GM23338 (cell line): ENCODE data around the gene PFKFB1.

Experiments
- CREB1 ChIP-seq: fragments of 250-450 bp; sonication (Bioruptor Pico); IDR thresholded peaks from 2 replicates; pipeline ENCODE4 v1.5.0; 2020; ENCODE audit warnings: low read depth, mild to moderate bottlenecking, moderate library complexity
- EZH2 ChIP-seq: fragments of 200-600 bp; sonication (generic); IDR thresholded peaks from one replicate; pipeline ENCODE4 v1.8.0; 2017; ENCODE audit warnings: antibody characterized with exemption, mild to moderate bottlenecking, low read depth; ENCODE audit not compliant: unreplicated experiment
- EZH2phosphoT487 ChIP-seq: fragments of 200-600 bp; sonication (generic); IDR thresholded peaks from one replicate; pipeline ENCODE4 v1.8.1; 2018; ENCODE audit warnings: antibody characterized with exemption; ENCODE audit not compliant: unreplicated experiment
- JUNB ChIP-seq: IDR thresholded peaks from one replicate; pipeline ENCODE4 v1.6.1; 2016; ENCODE audit warnings: antibody characterized with exemption; ENCODE audit not compliant: unreplicated experiment
- NANOG ChIP-seq: IDR thresholded peaks from 2 replicates; pipeline ENCODE4 v1.6.1; 2016; ENCODE audit warnings: antibody characterized with exemption, borderline replicate concordance
- POLR2AphosphoS5 ChIP-seq: IDR thresholded peaks from 2 replicates; pipeline ENCODE4 v1.6.1; 2016; ENCODE audit warnings: antibody characterized with exemption, low read depth
- STAT1 ChIP-seq: IDR thresholded peaks from one replicate; pipeline ENCODE4 v1.6.1; 2016; ENCODE audit warnings: antibody characterized with exemption; ENCODE audit not compliant: unreplicated experiment
- ZNF114 ChIP-seq: fragments of 250-450 bp; sonication (Bioruptor Pico); IDR thresholded peaks from 2 replicates; pipeline ENCODE4 v1.5.0; 2020; ENCODE audit warnings: mild to moderate bottlenecking, moderate library complexity
- ZNF331 ChIP-seq: fragments of 250-450 bp; sonication (Bioruptor Pico); IDR thresholded peaks from 2 replicates; pipeline ENCODE4 v1.5.0; 2020; ENCODE audit warnings: low read depth, mild to moderate bottlenecking, moderate library complexity
- ZNF462 ChIP-seq: fragments of 250-450 bp; sonication (Bioruptor Pico); IDR thresholded peaks from 2 replicates; pipeline ENCODE4 v1.5.0; 2020; ENCODE audit warnings: mild to moderate bottlenecking, moderate library complexity
- TF ChIP-seq, protein P1 (sequence below), 2 experiments: fragments of 200-600 bp in 1 of 2; sonication (generic) in 1 of 2; conservative IDR thresholded peaks; 2 replicates each; pipeline versions ENCODE4 v1.5.1 to v1.6.1; 2016 to 2017; ENCODE audit warnings: antibody characterized with exemption in 2 of 2, low read depth in 2 of 2, mild to moderate bottlenecking in 2 of 2, moderate library complexity in 1 of 2
- TF ChIP-seq, protein P2 (sequence below): IDR thresholded peaks from one replicate; pipeline ENCODE4 v1.6.1; 2018; ENCODE audit warnings: antibody characterized with exemption; ENCODE audit not compliant: unreplicated experiment
- TF ChIP-seq, protein P3 (sequence below): IDR thresholded peaks from 2 replicates; pipeline ENCODE4 v1.6.1; 2016; ENCODE audit warnings: antibody characterized with exemption

GRCh38 chrX:55030271-55031205 is 36.5 kb upstream of the PFKFB1 start, which contains the start of gene ALAS2:
- TF ChIP-seq STAT1 (no peak), EZH2phosphoT487 (no peak), NANOG (no peak), CREB1 (no peak), ZNF114 (no peak), POLR2AphosphoS5 (no peak), EZH2 (no peak), JUNB (no peak), ZNF331 (CRISPR knock-in tag) (no peak), ZNF462 (no peak)
- TF ChIP-seq, protein P1, sequence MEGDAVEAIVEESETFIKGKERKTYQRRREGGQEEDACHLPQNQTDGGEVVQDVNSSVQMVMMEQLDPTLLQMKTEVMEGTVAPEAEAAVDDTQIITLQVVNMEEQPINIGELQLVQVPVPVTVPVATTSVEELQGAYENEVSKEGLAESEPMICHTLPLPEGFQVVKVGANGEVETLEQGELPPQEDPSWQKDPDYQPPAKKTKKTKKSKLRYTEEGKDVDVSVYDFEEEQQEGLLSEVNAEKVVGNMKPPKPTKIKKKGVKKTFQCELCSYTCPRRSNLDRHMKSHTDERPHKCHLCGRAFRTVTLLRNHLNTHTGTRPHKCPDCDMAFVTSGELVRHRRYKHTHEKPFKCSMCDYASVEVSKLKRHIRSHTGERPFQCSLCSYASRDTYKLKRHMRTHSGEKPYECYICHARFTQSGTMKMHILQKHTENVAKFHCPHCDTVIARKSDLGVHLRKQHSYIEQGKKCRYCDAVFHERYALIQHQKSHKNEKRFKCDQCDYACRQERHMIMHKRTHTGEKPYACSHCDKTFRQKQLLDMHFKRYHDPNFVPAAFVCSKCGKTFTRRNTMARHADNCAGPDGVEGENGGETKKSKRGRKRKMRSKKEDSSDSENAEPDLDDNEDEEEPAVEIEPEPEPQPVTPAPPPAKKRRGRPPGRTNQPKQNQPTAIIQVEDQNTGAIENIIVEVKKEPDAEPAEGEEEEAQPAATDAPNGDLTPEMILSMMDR (conservative IDR thresholded peaks at IDR 0.05; ENCODE audit: low read depth in 2 of 2) = no peak
- TF ChIP-seq, protein P2, sequence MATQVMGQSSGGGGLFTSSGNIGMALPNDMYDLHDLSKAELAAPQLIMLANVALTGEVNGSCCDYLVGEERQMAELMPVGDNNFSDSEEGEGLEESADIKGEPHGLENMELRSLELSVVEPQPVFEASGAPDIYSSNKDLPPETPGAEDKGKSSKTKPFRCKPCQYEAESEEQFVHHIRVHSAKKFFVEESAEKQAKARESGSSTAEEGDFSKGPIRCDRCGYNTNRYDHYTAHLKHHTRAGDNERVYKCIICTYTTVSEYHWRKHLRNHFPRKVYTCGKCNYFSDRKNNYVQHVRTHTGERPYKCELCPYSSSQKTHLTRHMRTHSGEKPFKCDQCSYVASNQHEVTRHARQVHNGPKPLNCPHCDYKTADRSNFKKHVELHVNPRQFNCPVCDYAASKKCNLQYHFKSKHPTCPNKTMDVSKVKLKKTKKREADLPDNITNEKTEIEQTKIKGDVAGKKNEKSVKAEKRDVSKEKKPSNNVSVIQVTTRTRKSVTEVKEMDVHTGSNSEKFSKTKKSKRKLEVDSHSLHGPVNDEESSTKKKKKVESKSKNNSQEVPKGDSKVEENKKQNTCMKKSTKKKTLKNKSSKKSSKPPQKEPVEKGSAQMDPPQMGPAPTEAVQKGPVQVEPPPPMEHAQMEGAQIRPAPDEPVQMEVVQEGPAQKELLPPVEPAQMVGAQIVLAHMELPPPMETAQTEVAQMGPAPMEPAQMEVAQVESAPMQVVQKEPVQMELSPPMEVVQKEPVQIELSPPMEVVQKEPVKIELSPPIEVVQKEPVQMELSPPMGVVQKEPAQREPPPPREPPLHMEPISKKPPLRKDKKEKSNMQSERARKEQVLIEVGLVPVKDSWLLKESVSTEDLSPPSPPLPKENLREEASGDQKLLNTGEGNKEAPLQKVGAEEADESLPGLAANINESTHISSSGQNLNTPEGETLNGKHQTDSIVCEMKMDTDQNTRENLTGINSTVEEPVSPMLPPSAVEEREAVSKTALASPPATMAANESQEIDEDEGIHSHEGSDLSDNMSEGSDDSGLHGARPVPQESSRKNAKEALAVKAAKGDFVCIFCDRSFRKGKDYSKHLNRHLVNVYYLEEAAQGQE = no peak
- TF ChIP-seq, protein P3, sequence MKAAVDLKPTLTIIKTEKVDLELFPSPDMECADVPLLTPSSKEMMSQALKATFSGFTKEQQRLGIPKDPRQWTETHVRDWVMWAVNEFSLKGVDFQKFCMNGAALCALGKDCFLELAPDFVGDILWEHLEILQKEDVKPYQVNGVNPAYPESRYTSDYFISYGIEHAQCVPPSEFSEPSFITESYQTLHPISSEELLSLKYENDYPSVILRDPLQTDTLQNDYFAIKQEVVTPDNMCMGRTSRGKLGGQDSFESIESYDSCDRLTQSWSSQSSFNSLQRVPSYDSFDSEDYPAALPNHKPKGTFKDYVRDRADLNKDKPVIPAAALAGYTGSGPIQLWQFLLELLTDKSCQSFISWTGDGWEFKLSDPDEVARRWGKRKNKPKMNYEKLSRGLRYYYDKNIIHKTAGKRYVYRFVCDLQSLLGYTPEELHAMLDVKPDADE = no peak
